ENCODE results near the gene CACNA1G. TPM values are rescaled to one million over a fixed set of nuclear protein-coding genes. Genes with fewer than 3 reads are reported as not detected.

The CACNA1G gene
- total RNA-seq, 1 donor from 2014 or later, result 0.07 TPM

DNA sequence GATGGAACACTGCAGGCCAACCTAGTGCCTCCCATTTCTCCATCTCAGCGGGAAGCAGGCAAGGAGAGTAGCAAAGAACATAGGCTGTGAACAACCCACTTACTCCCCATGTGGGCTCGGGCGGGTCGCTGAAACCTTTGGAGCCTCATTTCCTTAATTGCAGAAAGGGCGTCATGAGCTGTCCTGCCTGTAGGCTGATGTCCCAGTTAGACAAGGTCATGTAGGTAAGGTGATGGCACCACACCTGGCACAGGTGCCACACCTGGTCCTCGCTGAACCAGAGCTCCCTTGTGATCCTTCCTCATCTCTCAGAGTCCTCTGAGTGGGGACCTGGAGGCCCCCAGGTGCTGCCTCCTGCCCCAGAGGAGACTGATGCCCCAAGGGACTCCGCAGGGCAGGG, 97.1 kb downstream of the CACNA1G start:
- Mint-ChIP-seq H3K27ac (no peak overlapping the region), H3K36me3 (ENCODE audit: low read depth) (no peaks in the 10 kb centered on the region), H3K4me1 (peaks cover 23% of the 10 kb centered on the region), H3K9me3 (no peaks in the 10 kb centered on the region), H3K27me3 (peaks cover 5% of the 10 kb centered on the region), H3K4me3 (no peak overlapping the region)
- DNase-seq, result no peak
- intact Hi-C loops (cut with micrococcal nuclease), result no loop called here

DNA sequence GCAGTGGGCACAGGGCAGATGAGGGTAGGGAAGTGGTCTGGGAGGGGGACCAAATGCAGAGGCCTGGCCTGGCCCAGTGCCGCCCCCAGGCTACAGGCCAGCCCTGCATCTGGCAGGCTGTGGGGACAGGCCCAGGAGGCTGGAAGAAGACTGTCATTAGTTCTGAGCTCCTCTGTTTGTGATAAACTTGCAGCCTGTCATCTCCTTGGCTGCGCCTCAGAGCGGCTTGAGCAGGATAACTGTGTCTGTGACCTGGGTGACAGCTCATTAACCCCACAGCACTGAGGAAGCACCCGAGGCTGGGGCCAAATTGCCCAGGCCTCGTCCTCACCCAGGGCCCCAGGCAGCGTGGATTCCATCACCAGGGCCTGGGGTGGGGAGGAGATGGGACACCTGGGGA, 98.1 kb downstream of the CACNA1G start:
- DNase-seq, result no peak
- peaks cover 25% of the 10 kb centered on the region for H3K4me1 Mint-ChIP-seq
- no peaks in the 10 kb centered on the region for H3K36me3 Mint-ChIP-seq (ENCODE audit: low read depth)
- no peaks in the 10 kb centered on the region for H3K9me3 Mint-ChIP-seq
- H3K27ac Mint-ChIP-seq, result peak overlapping the region; percentile 41
- peaks cover 5% of the 10 kb centered on the region for H3K27me3 Mint-ChIP-seq
- intact Hi-C loops (cut with micrococcal nuclease), result no loop called here
- H3K4me3 Mint-ChIP-seq, result no peak overlapping the region

- Mint-ChIP-seq H3K36me3 (ENCODE audit: low read depth) (no peaks in the 10 kb centered on the region), H3K9me3 (no peaks in the 10 kb centered on the region), H3K4me1 (peaks cover 25% of the 10 kb centered on the region), H3K27me3 (peaks cover 5% of the 10 kb centered on the region), H3K27ac (no peak overlapping the region), H3K4me3 (no peak overlapping the region)
- intact Hi-C loops (cut with micrococcal nuclease), result no loop called here
- DNase-seq, result no peak
These were observed 98.7 kb downstream of the CACNA1G start for GRCh38 chr17:50659179-50659578.

DNA sequence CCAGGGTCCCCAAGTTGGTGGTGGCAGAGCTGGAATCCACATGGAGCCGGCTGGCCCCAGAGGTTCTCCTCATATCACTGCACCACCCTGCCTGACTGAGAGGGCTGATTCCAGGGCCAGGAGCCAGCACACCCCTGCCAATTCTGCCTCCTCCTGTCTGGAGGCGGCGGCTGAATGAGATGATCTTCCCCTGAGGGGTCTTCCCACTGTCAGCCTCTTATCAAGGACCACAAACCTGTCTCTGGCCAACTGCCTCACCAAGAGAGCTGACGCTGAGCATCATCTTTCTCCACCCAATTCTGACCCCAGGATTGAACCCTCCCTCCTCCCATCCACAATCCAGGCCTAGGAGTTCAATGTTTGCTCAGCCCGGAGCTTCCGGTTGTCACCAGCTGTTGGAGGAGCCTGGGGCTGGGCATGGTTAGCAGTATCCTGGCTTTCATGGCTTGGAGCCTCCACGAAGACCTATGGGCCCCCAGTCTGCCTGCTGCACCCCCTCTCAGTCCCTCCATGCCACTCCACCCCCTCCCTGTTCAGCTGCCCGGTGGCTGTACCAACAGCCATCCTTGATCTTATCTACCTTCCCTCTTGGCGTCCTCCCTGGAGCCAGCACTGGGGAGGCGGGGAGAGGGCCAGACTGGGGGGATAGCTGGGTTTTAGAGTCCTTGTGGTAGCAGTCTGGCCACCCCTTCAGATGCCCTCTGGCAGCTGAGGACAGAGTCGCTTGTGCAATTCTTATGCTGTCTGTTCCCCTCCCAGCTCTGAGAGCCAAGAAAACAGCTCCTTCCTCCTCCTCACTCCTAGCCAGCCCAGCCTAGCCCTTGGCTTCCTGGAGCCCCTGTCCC, 99.7 kb downstream of the CACNA1G start:
- peak overlapping the region; percentile 50 for H3K27ac Mint-ChIP-seq

GRCh38 chr17:50660887-50661345, 100.4 kb downstream of the CACNA1G start:
- intact Hi-C loops (cut with micrococcal nuclease), result no loop called here
- DNase-seq, result no peak
- Mint-ChIP-seq H3K4me3 (no peak overlapping the region), H3K4me1 (peaks cover 25% of the 10 kb centered on the region), H3K9me3 (no peaks in the 10 kb centered on the region), H3K36me3 (ENCODE audit: low read depth) (no peaks in the 10 kb centered on the region), H3K27me3 (peaks cover 2% of the 10 kb centered on the region), H3K27ac (peak overlapping the region; percentile 62)

More for the DNA sequence above, 99.7 kb downstream of the CACNA1G start:
- H3K4me3 Mint-ChIP-seq, result no peak overlapping the region
- no peaks in the 10 kb centered on the region for H3K36me3 Mint-ChIP-seq (ENCODE audit: low read depth)
- peaks cover 5% of the 10 kb centered on the region for H3K27me3 Mint-ChIP-seq
- peaks cover 25% of the 10 kb centered on the region for H3K4me1 Mint-ChIP-seq
- intact Hi-C loops (cut with micrococcal nuclease), result no loop called here
- H3K9me3 Mint-ChIP-seq, result no peaks in the 10 kb centered on the region
- DNase-seq, result no peak

DNA sequence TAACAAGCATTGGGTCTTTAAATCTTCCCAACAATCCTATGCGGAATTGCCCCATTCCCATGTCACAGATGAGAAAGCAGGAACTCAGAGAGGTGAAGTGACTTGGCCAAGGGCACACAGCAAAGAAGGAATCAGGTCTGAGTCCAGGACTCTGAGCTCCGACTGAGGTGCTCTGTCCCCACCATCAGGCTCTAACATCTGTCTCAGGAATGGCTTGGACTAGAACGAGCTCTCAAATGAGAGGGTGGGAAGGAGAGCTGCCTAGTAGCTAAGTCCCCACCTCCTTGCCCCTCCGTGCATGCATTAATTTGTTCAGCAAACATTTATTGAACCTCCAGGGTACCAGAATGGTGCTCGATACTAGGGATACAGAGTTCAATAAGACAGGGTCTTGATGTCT, 100.8 kb downstream of the CACNA1G start:
- peak overlapping the region; percentile 68 for H3K4me3 Mint-ChIP-seq

GRCh38 chr17:50661795-50662391, 101.4 kb downstream of the CACNA1G start:
- Mint-ChIP-seq H3K4me1 (peaks cover 25% of the 10 kb centered on the region), H3K27me3 (peaks cover 2% of the 10 kb centered on the region), H3K27ac (peak overlapping the region; percentile 92), H3K36me3 (ENCODE audit: low read depth) (no peaks in the 10 kb centered on the region), H3K9me3 (no peaks in the 10 kb centered on the region), H3K4me3 (peak overlapping the region; percentile 68)
- DNase-seq, result peak; percentile 79
- intact Hi-C loops (cut with micrococcal nuclease), result no loop called here

More for the DNA sequence above, 100.8 kb downstream of the CACNA1G start:
- DNase-seq, result no peak
- H3K4me1 Mint-ChIP-seq, result peaks cover 25% of the 10 kb centered on the region
- no peaks in the 10 kb centered on the region for H3K9me3 Mint-ChIP-seq
- intact Hi-C loops (cut with micrococcal nuclease), result no loop called here
- H3K36me3 Mint-ChIP-seq (ENCODE audit: low read depth), result no peaks in the 10 kb centered on the region
- H3K27ac Mint-ChIP-seq, result peak overlapping the region; percentile 92
- peaks cover 2% of the 10 kb centered on the region for H3K27me3 Mint-ChIP-seq

GRCh38 chr17:50662632-50663225, 102.2 kb downstream of the CACNA1G start:
- no peaks in the 10 kb centered on the region for H3K36me3 Mint-ChIP-seq (ENCODE audit: low read depth)
- no peaks in the 10 kb centered on the region for H3K9me3 Mint-ChIP-seq
- peaks cover 2% of the 10 kb centered on the region for H3K27me3 Mint-ChIP-seq
- intact Hi-C loops (cut with micrococcal nuclease), result no loop called here
- peaks cover 25% of the 10 kb centered on the region for H3K4me1 Mint-ChIP-seq
- peak overlapping the region; percentile 92 for H3K27ac Mint-ChIP-seq
- no peak for DNase-seq
- no peak overlapping the region for H3K4me3 Mint-ChIP-seq

GRCh38 chr17:50663812-50664374, 103.4 kb downstream of the CACNA1G start:
- Mint-ChIP-seq H3K4me3 (no peak overlapping the region), H3K4me1 (peaks cover 25% of the 10 kb centered on the region), H3K27me3 (no peaks in the 10 kb centered on the region), H3K27ac (no peak overlapping the region), H3K9me3 (no peaks in the 10 kb centered on the region), H3K36me3 (ENCODE audit: low read depth) (no peaks in the 10 kb centered on the region)
- DNase-seq, result no peak
- intact Hi-C loops (cut with micrococcal nuclease), result no loop called here

- Mint-ChIP-seq H3K27ac (no peak overlapping the region), H3K27me3 (no peaks in the 10 kb centered on the region), H3K4me3 (no peak overlapping the region), H3K9me3 (no peaks in the 10 kb centered on the region), H3K4me1 (peaks cover 25% of the 10 kb centered on the region), H3K36me3 (ENCODE audit: low read depth) (no peaks in the 10 kb centered on the region)
- intact Hi-C loops (cut with micrococcal nuclease), result loop anchor here (5.0 kb wide), 1 partner anchor 33 kb away; the partner anchor contains the start of gene ABCC3
- no peak for DNase-seq
These were observed 104.4 kb downstream of the CACNA1G start for GRCh38 chr17:50664788-50665458.

GRCh38 chr17:50665838-50666237, 105.3 kb downstream of the CACNA1G start:
- no peaks in the 10 kb centered on the region for H3K9me3 Mint-ChIP-seq
- H3K36me3 Mint-ChIP-seq (ENCODE audit: low read depth), result no peaks in the 10 kb centered on the region
- H3K4me1 Mint-ChIP-seq, result peaks cover 20% of the 10 kb centered on the region
- H3K27ac Mint-ChIP-seq, result no peak overlapping the region
- H3K27me3 Mint-ChIP-seq, result no peaks in the 10 kb centered on the region
- DNase-seq, result no peak
- H3K4me3 Mint-ChIP-seq, result no peak overlapping the region
- intact Hi-C loops (cut with micrococcal nuclease), result loop anchor here (5.0 kb wide), 1 partner anchor 34 kb away; the partner anchor contains the start of gene ABCC3

DNA sequence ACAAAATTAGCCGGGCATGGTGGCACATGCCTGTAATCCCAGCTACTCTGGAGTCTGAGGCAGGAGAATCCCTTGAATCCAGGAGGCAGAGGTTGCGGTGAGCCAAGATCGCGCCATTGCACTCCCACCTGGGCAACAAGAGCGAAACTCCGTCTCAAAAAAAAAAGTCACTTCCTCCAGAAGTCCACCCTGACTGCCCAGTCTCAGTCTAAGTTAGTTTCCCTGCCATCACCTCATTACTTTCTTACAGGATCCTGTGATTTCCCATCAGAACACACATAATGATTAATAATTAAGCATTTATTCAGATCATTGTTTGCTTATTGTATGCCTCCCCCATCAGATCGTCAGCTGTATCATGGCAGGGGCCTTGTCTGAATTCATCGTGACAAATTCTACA, 105.8 kb downstream of the CACNA1G start:
- Mint-ChIP-seq H3K36me3 (ENCODE audit: low read depth) (no peaks in the 10 kb centered on the region), H3K9me3 (no peaks in the 10 kb centered on the region), H3K27me3 (no peaks in the 10 kb centered on the region), H3K4me3 (no peak overlapping the region), H3K4me1 (peaks cover 15% of the 10 kb centered on the region), H3K27ac (no peak overlapping the region)
- no peak for DNase-seq
- intact Hi-C loops (cut with micrococcal nuclease), result loop anchor here (5.0 kb wide), 1 partner anchor 34 kb away; the partner anchor contains the start of gene ABCC3

DNA sequence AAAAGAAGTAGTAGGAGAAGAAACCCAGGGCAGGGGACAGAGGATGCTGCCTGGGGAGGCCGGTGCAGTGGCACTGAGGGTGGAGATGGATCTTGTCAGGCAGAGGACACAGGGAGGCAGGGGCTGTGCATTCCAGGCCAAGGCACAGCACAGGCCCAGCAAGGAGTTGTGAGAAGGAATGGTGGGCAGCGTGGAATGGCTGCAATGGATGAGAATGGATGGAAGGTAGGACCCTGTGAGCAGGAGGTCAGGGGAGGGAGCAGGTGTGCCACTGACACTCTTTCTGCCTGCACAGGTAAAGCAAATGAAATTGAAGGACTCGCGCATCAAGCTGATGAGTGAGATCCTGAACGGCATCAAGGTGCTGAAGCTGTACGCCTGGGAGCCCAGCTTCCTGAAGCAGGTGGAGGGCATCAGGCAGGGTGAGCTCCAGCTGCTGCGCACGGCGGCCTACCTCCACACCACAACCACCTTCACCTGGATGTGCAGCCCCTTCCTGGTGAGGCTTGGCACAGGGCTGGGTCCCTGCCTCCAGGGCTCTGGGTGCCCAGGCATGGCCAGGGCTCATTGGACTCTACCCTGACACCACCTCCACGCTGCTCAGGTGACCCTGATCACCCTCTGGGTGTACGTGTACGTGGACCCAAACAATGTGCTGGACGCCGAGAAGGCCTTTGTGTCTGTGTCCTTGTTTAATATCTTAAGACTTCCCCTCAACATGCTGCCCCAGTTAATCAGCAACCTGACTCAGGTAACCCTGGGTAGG, 106.9 kb downstream of the CACNA1G start:
- no peaks in the 10 kb centered on the region for H3K36me3 Mint-ChIP-seq (ENCODE audit: low read depth)
- no peak overlapping the region for H3K4me3 Mint-ChIP-seq
- H3K9me3 Mint-ChIP-seq, result no peaks in the 10 kb centered on the region
- no peak overlapping the region for H3K27ac Mint-ChIP-seq
- H3K27me3 Mint-ChIP-seq, result no peaks in the 10 kb centered on the region
- no peak for DNase-seq
- peaks cover 4% of the 10 kb centered on the region for H3K4me1 Mint-ChIP-seq
- intact Hi-C loops (cut with micrococcal nuclease), result loop anchor here (5.0 kb wide), 1 partner anchor 35 kb away; the partner anchor contains the start of gene ABCC3
